Fibroblast of pulmonary artery (primary cell): ENCODE data around the gene TBC1D2B.
A peak's percentile ranks its signal among the peaks of the same experiment; 100 is the strongest.

Experiments used
- DNase-seq: peaks from one replicate; pipeline ENCODE4 v3.0.0-alpha.2; 2010; ENCODE audit warnings: low read depth
- H3K4me3 ChIP-seq: replicated peaks from 2 replicates; pipeline ENCODE4 v1.5.1; 2011; ENCODE audit warnings: low read depth, mild to moderate bottlenecking, control low read depth, low read length, moderate library complexity
- CTCF ChIP-seq: IDR thresholded peaks from 2 replicates; pipeline ENCODE4 v1.5.1; 2011; ENCODE audit warnings: mild to moderate bottlenecking, control low read depth, low read length, inconsistent platforms; ENCODE audit errors: missing control alignments

The TBC1D2B gene

GRCh38 chr15:78004919-78005634 is 72.4 kb downstream of the TBC1D2B start:
- no peak overlapping the region for H3K4me3 ChIP-seq
- TF ChIP-seq CTCF = peak; percentile 39
- peak; percentile 94 for DNase-seq

- TF ChIP-seq CTCF = no peak
- H3K4me3 ChIP-seq = no peak overlapping the region
- no peak for DNase-seq
These were observed 73.2 kb downstream of the TBC1D2B start for GRCh38 chr15:78004222-78004727.

- no peak for DNase-seq
- no peak for TF ChIP-seq CTCF
- no peak overlapping the region for H3K4me3 ChIP-seq
These were observed 73.9 kb downstream of the TBC1D2B start for GRCh38 chr15:78003539-78004008.

GRCh38 chr15:78002996-78003395 is 74.5 kb downstream of the TBC1D2B start:
- no peak overlapping the region for H3K4me3 ChIP-seq
- DNase-seq = no peak
- no peak for TF ChIP-seq CTCF

- DNase-seq = no peak
- TF ChIP-seq CTCF = no peak
- no peak overlapping the region for H3K4me3 ChIP-seq
These were observed 75.9 kb downstream of the TBC1D2B start for GRCh38 chr15:78001656-78002055.

- DNase-seq = no peak
- no peak for TF ChIP-seq CTCF
- H3K4me3 ChIP-seq = no peak overlapping the region
These were observed 76.6 kb downstream of the TBC1D2B start for GRCh38 chr15:78000927-78001249.
